Hypothalamus (tissue), 51 donors: ENCODE results near the gene TMEM52.

Experiments used
- DNase-seq, 51 donors: peaks; one replicate each; lab custom pipeline; 2025; lab: John Stamatoyannopoulos, UW

The TMEM52 gene

GRCh38 chr1:1879942-1880341, 39.1 kb downstream of the TMEM52 start:
- DNase-seq: no peak

GRCh38 chr1:1877865-1878436, 41.1 kb downstream of the TMEM52 start:
- DNase-seq: no peak

GRCh38 chr1:1876335-1876930, 42.6 kb downstream of the TMEM52 start:
- DNase-seq: no peak

GRCh38 chr1:1875932-1876331, 43.1 kb downstream of the TMEM52 start:
- DNase-seq: no peak

- DNase-seq: no peak
Observed at GRCh38 chr1:1874901-1875300, 44.2 kb downstream of the TMEM52 start.

GRCh38 chr1:1873186-1873585, 45.9 kb downstream of the TMEM52 start:
- DNase-seq: no peak

GRCh38 chr1:1872329-1872994, 46.6 kb downstream of the TMEM52 start:
- DNase-seq: no peak

- no peak for DNase-seq
Observed at GRCh38 chr1:1869469-1869868, 49.6 kb downstream of the TMEM52 start.
